AG09319 (cell line): ENCODE measurements around the gene SGCG.

Source experiments
- DNase-seq: peaks from one replicate; pipeline ENCODE4 v3.0.0-alpha.2; 2010; ENCODE audit warnings: low read depth; ENCODE audit errors: extremely low read depth
- CTCF ChIP-seq: IDR thresholded peaks from 2 replicates; pipeline ENCODE4 v1.5.1; 2011; ENCODE audit warnings: low read depth, mild to moderate bottlenecking, inconsistent platforms, low read length, moderate library complexity

SGCG gene

DNA sequence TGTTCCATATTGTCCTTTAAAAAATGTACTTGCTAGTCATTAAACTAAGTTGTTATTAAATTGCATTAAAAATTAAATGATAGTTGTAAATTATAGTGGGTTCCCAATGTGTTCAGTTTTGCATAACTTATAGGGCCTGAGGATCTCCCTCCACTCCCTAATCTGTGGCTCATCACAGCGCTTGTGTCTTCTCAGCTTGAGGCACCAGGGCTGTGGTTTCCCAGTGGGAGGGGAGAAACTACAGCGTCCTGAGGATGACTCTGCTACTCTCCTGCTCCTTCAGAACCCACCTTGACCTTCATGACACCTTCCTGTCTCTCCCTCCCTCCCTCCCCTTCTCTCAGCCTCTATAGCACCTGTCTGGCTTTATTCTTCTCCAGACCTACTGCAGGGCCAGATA, 1.4 kb downstream of the SGCG start:
- no peak for DNase-seq
- TF ChIP-seq CTCF, result no peak

DNA sequence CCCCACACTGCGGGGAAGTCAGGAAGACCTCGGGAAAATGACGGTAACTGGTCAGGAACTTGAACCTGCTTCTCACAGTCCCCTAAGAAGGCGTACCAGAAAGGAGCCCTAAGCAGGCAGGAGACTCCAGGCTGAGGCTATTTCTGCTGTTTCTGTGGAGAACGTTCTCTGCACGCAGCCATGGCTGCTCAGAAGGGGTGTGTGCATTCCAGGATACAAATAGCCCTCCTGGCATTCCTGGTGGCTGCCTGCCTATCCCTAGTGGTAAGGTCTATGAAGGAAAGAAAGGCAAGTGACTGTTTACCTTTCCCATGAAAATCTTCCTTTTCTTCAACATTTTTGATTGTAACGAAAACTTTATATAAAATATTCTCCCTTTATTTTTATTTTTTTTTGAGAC, 2.5 kb downstream of the SGCG start:
- no peak for DNase-seq
- TF ChIP-seq CTCF, result no peak

DNA sequence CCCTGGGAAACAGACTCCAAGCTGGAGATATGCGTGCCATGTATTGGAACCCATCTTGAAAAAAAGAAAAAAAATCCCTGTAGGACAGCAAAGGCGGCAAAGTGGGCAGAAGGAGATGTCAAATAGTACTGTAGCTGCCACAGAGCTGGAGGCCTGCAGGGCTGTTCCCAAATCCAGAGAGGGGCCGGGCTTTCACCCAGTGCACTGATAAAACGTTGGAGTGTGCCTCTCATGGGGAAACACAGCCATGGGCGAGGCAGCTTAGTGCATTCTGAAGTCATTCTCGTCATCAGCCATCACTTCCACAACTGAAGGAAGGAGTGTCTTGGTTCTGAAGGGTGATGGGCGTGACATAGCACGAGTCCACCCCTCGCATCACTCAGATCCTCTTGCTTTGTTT, 4.8 kb downstream of the SGCG start:
- no peak for TF ChIP-seq CTCF
- DNase-seq, result no peak

DNA sequence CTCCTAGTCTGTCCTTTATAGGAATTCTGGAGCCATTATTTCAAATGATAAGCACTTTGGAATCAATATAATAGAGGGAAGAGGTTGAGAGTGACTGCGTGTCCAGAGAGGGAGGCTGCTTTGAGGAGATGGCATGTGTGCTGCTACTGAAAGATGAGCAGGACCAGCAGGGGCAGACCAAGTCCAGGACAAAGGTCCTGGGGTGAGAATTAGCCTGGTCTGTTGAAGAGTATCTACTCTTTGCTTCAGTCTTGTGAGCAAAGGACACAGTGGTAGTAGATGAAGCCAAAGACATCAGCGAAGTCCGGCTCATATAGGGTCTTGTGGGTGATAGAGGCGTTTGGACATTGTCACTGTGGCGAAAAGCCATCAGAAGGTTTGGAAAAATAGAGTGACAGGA, 21.1 kb downstream of the SGCG start:
- no peak for DNase-seq
- TF ChIP-seq CTCF, result no peak

GRCh38 chr13:23202383-23202782, 21.6 kb downstream of the SGCG start:
- no peak for DNase-seq
- TF ChIP-seq CTCF, result no peak

DNA sequence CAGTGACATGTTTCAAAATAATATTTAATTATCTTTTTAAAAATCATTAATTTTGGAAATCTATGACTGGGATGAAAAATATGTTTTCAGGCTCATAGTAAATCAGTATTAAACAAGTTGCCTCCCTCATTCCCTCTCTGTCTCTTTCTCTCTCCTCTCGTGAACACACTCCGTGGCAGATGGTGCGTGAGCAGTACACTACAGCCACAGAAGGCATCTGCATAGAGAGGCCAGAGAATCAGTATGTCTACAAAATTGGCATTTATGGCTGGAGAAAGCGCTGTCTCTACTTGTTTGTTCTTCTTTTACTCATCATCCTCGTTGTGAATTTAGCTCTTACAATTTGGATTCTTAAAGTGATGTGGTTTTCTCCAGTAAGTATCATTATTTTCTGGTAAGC, 22.7 kb downstream of the SGCG start:
- no peak for TF ChIP-seq CTCF
- no peak for DNase-seq

DNA sequence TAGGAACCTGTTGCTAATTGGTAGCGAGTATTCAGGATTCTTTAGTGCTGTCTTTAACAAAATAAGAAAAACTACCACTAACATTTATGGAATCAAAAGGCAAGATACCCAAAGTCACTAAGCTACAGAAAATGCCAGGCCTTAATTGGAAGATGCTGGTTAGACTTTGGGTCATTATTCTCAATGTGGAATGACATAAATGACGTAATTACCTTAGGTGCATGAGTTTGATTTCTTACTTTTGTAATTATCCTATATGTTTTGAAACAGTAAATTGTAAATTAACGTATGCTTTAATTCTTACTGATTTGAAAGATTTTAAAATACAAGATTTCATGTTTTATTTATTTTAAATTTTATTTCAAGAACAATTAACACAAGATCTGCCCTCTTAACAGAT, 25.0 kb downstream of the SGCG start:
- DNase-seq, result no peak
- no peak for TF ChIP-seq CTCF
